Activated T-cell treated with anti-CD3 and anti-CD28 coated beads, Interleukin-2, amount 50 U/mL, for 1 hour (primary cell): ENCODE data around the gene JSRP1.

Source experiments
- DNase-seq: peaks from one replicate; pipeline ENCODE4 v3.0.0-alpha.2; 2020

Gene JSRP1, protein sequence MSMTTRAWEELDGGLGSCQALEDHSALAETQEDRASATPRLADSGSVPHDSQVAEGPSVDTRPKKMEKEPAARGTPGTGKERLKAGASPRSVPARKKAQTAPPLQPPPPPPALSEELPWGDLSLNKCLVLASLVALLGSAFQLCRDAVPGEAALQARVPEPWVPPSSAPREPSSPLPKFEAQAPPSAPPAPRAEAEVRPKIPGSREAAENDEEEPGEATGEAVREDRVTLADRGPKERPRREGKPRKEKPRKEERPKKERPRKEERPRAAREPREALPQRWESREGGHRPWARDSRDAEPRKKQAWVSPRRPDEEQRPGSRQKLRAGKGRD

GRCh38 chr19:2255982-2256685 lies at the start of gene JSRP1:
JSRP1 (minus strand) TSS chr19:2256417; CDS start chr19:2255314, 1,103 bp downstream.
- DNase-seq, result no peak

DNA sequence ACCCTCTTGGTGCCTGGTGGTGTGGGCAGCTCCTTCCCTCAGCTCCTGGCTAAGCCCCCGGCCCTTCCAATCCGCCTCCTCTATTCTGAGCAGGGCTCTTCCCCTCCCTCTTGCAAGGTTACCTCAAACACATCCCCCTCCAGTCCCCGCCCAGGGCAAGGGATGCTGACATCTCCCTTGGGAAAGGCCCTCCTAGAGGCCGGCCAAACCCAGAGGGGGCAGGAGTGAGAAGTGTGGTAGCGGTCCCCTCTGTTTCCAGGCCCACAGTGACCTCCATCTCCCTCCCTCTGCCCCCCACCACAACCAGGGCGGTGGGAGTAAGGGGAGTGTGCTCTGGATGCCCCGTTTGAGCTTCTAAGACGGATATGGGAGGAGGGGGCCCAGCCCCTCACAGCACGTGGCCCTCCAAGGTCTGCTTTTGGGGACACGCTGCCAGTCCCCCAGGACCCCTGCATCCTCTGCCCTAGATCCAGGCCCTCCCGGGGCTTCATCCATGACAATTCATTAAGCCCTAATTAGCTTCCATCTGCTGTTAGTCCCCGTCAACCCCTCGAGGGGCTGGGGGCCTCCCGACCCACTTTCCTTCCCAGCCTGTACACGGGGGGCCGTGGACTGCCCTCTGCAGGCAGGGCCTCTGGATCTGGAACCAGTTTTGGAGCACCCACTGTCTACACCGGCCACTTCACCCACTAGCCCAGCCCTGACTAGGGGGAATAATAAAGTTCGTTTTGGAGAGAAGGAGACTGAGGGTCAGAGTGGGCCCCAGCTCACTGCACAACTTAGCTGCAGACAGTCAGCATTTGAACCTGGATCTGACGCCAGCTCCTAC lies 49.4 kb upstream of the JSRP1 start:
- DNase-seq, result no peak

- no peak for DNase-seq
Observed at GRCh38 chr19:2303211-2303798, 47.1 kb upstream of the JSRP1 start.

GRCh38 chr19:2302319-2303210 lies 46.3 kb upstream of the JSRP1 start:
- peak; percentile 44 for DNase-seq

DNA sequence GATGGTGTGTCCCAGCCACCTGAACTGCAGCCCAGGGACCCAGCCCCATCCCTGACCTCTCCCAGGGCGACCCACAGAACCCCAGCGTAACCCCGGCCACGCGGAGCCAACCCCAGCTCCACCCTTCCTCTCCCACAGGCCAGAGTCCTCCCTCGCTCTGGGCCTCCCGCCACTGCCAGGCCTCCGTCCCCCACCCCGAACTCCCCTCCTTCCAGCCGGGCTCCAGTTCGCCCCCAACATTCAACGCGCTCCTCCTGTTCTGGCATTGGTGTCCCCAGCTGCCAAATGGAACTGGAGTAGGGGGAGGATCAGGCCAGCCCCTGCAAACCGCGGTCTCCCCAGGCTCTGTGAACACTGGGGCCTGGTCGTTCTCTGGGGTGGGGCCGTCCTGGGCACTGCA lies 44.3 kb upstream of the JSRP1 start:
- no peak for DNase-seq

GRCh38 chr19:2296141-2296540 lies 39.9 kb upstream of the JSRP1 start:
- no peak for DNase-seq

GRCh38 chr19:2294687-2295335 lies 38.6 kb upstream of the JSRP1 start:
- DNase-seq, result no peak

DNA sequence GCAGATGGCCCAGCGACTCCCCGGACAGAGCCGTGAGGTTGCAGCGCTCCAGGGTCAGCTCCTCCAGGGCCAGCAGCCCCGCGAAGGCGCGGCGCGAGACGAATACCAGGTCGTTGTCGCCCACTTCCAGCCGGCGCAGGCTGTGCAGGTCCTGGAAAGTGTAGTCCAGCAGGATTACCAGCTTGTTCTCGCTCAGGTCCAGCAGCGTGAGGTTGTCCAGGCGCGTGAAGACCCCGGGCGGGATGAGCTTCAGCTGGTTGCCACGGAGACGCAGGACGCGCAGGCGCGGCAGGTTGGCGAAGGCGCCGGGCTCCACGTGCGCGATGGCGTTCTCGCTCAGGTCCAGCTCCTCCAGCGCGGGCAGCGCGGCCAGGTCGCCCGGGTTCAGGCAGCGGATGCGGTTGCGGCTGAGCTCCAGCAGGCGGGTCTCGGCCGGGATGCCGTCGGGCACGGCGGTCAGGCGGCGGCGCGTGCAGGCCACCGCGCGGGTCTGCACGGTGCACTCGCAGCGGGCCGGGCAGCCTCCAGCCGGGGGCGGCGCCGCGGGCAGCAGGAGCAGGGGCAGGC lies 35.1 kb upstream of the JSRP1 start:
- DNase-seq, result no peak

DNA sequence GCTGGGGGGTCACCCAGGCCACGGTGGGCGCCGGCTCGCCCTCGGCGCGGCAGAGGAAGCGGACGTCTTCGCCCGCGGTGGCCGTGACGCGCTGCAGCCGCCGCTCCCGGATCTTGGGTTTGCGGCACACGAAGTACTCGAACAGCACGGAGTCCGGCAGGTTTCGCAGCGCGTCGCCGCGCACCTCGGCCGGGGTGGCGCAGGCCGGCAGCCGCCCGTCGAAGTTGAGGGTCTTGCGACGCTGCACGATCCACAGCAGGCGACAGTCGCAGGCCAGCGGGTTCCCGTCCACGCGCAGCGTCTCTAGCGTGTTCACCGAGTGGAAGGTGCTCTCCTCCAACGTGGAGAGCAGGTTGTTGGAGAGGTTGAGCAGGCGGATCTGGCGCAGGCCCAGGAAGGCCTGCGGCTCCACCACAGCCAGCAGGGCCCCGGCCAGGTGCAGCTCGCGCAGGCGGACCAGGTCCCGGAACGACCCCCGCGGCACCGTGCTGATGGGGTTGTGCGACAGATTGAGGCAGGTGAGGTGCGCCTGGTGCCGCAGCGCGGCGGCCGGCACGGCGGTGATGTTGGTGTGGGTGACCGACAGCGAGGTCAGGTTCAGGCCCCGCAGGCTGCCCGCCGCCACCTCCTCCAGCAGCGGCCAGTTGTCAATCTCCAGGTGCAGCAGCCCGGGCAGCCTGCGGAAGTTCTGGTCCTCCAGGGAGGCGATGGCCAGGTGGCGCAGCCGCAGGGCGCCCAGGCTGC lies 34.4 kb upstream of the JSRP1 start:
- DNase-seq, result no peak

DNA sequence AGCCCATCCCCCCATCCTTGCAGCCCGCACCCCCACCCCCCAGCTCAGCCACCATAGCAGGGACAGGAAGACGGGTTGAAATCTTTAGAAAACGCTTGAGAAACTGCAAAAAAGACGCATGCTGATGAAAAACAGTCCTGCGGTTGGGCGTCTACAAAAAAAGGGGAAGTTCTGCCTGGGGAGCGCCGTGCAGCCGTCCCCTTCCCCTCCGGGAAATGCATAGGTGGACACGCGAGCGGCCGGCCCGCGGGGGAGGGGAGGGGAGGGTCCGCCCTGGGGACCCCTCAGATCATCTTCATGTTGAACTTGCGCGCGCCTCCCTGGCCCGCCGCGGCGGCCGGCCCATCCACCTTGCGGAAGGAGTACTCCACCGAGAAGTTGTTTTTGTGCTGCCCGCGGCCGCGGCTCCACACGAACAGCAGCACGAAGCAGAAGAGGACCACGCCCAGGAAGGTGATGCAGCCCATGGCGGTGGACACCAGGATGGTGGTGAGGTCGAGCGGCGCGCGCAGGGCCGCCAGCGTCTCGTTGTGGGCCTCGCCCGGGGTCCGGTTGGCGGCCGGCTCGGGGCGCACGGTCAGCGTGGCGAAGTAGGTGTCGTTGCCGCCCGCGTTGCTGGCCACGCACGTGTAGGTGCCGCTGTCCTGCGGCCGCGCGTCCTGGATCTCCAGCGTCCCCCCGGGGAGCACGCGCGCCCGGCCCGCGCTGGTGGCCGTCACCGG lies 33.7 kb upstream of the JSRP1 start:
- peak; percentile 55 for DNase-seq

DNA sequence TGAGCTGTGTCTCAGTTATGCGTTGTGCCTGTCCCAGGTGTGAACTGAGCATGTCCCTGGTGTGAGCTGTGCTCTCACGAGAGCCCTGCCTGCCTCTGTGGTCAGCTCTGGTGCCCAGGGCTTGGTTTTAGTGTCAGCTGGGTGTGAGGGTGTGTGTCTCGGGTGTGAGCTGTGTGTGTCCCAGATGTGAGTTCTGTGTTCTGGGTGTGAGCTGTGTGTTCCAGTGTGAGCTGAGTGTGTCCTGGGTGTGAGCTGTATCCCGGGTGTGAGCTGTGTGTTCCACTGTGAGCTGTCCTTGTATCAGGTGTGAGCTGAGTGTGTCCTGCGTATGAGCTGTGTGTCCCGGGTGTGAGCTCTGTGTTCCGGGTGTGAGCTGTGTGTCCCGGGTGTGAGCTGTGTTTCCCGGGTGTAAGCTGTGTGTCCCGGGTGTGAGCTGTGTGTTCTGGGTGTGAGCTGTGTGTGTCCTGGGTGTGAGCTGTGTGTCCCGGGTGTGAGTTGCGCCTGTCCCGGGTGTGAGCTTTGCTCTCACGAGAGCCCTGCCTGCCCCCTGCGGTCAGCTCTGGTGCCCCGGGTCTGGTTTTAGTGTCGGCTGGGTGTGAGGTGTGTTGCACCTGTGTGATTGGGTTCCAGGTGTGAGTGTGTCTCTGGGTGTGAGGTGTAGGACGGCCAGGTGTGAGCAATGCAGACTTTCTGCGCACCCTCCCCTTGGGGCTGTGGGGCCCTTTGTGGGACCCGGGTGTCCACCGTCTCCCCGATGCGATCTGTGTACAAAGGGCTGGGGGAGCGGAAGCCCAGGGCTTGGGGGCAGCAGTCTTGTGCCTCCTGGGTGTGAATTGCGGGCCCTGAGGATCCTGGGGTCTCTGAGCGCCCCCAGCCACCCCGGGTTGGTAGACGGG lies 32.8 kb upstream of the JSRP1 start:
- no peak for DNase-seq

DNA sequence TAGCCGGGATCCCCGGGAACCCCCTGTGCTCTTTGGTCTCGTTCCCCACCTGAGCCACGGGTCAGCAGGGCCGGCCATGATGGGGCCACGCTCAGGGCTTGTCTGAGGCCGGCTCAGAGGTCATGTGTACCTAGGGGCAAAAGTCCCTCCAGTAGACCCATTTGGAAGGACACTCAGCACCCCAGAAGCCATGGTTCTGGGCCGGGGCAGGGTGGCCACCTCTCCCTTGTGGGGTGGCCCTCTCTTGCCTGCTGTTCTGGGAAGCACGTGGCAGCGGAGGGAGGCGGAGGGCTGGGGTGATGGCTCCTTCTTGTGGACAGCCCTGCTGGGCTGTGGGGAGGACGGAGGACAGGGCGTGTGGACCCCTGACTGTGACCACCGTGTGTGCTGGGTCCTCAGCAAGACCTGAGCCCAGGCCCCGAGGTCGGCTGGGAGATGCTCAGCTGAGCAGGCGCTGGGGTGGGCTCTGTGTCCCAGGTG lies 32.2 kb upstream of the JSRP1 start:
- no peak for DNase-seq

- DNase-seq, result no peak
Observed at GRCh38 chr19:2287585-2288337, 31.5 kb upstream of the JSRP1 start.

- no peak for DNase-seq
Observed at GRCh38 chr19:2286402-2287140, 30.4 kb upstream of the JSRP1 start.

- DNase-seq, result no peak
Observed at GRCh38 chr19:2283835-2284507, 27.8 kb upstream of the JSRP1 start.

DNA sequence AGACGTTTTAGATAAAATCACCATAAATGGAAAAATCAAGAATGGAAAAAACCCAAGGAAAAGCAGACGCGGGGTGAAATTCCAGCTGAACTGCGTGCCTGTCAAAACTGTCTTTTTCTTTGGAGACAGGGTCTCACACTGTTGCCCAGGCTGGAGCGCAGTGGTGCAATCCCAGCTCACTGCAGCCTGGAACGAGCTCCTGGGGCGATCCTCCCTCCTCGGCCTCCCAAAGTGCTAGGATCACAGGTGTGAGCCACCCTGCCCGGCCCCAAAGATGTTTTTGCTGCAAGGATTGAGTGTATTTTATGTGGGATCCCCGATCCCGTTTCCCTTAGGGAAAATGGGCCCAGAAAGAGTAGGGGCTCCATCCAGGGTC lies 26.6 kb upstream of the JSRP1 start:
- no peak for DNase-seq
